Measurements from ENCODE around the gene TBC1D12. TPM values are rescaled to one million over a fixed set of nuclear protein-coding genes. Genes with fewer than 3 reads are reported as not detected.

The TBC1D12 gene
- total and polyA plus RNA-seq, 4 donors = 4.5 to 29.0 (median 15.6) TPM

GRCh38 chr10:94412449-94412848 lies 10.1 kb downstream of the TBC1D12 start:
- ATAC-seq (ENCODE audit: insufficient read depth, low FRiP score) = no peak
- Histone ChIP-seq H3K9me3 (ENCODE audit: control insufficient read depth in 4 of 4, insufficient read depth in 3 of 4, low read length in 3 of 4) (no peaks in the 10 kb centered on the region), H3K9ac (ENCODE audit: insufficient read depth in 1 of 2, low read length in 2 of 2) (no peak overlapping the region), H3K36me3 (ENCODE audit: control insufficient read depth in 4 of 4, insufficient read depth in 4 of 4, low read length in 4 of 4) (no peaks in the 10 kb centered on the region), H3K27me3 (ENCODE audit: control insufficient read depth in 3 of 3, insufficient read depth in 3 of 3, low read length in 2 of 3) (no peaks in the 10 kb centered on the region), H3K4me3 (no peak overlapping the region), H3K4me1 (ENCODE audit: control insufficient read depth in 5 of 5, insufficient read depth in 5 of 5, low read length in 5 of 5) (peaks cover 0 to 28% (median 6%) of the 10 kb centered on the region in 5 donors), H3K27ac (ENCODE audit: low read depth in 1 of 2, low read length in 1 of 2) (no peak overlapping the region)
- WGBS, 2 donors = 79 to 84% methylated on average over 3 of the region's 3 CpGs
- TF ChIP-seq CTCF (IDR thresholded peaks at IDR 0.05; ENCODE audit: control extremely low read depth, extremely low read depth) = no peak
- DNase-seq = peak in 2 of 3 donors; percentile 84 to 91

GRCh38 chr10:94413361-94413760 lies 11.0 kb downstream of the TBC1D12 start:
- Histone ChIP-seq H3K4me1 (ENCODE audit: control insufficient read depth in 5 of 5, insufficient read depth in 5 of 5, low read length in 5 of 5) (peaks cover 0 to 29% (median 6%) of the 10 kb centered on the region in 5 donors), H3K4me3 (no peak overlapping the region), H3K9ac (ENCODE audit: insufficient read depth in 1 of 2, low read length in 2 of 2) (peak overlapping the region in 1 of 2 donors; percentile 32), H3K27me3 (ENCODE audit: control insufficient read depth in 3 of 3, insufficient read depth in 3 of 3, low read length in 2 of 3) (no peaks in the 10 kb centered on the region), H3K9me3 (ENCODE audit: control insufficient read depth in 4 of 4, insufficient read depth in 3 of 4, low read length in 3 of 4) (no peaks in the 10 kb centered on the region), H3K27ac (ENCODE audit: low read depth in 1 of 2, low read length in 1 of 2) (no peak overlapping the region), H3K36me3 (ENCODE audit: control insufficient read depth in 4 of 4, insufficient read depth in 4 of 4, low read length in 4 of 4) (no peaks in the 10 kb centered on the region)
- peak in 2 of 3 donors; percentile 56 to 60 for DNase-seq
- WGBS, 2 donors = 42 to 44% methylated on average over 1 of the region's 1 CpG
- TF ChIP-seq CTCF (IDR thresholded peaks at IDR 0.05; ENCODE audit: control extremely low read depth, extremely low read depth) = no peak
- no peak for ATAC-seq (ENCODE audit: insufficient read depth, low FRiP score)

DNA sequence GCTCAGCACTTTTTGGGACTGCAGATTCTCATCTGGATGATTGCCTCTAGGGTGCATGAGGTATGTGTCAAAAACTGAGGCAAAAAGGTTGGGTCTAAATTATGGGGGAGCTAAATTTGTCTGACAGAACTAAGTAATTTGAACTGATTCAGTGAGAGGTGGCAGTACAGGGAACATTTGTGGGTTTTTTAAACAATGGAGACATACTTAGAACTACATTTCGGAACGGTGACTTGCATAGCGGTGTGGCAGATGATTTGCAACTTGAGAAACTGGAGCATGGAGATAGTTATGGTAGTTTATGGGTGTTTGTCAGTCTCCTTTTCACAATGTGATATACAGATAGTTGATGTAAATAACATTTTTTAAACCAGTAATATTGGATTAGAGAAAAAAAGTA lies 14.6 kb downstream of the TBC1D12 start:
- ATAC-seq (ENCODE audit: insufficient read depth, low FRiP score) (no peak), DNase-seq (no peak)
- no peak overlapping the region for H3K27ac ChIP-seq (ENCODE audit: low read depth in 1 of 2, low read length in 1 of 2)
- H3K9ac ChIP-seq (ENCODE audit: insufficient read depth in 1 of 2, low read length in 2 of 2) = no peak overlapping the region
- peaks cover 0 to 2% (median 0%) of the 10 kb centered on the region in 4 donors for H3K36me3 ChIP-seq (ENCODE audit: control insufficient read depth in 4 of 4, insufficient read depth in 4 of 4, low read length in 4 of 4)
- TF ChIP-seq CTCF (IDR thresholded peaks at IDR 0.05; ENCODE audit: control extremely low read depth, extremely low read depth) = no peak
- H3K9me3 ChIP-seq (ENCODE audit: control insufficient read depth in 4 of 4, insufficient read depth in 3 of 4, low read length in 3 of 4) = no peaks in the 10 kb centered on the region
- no peak overlapping the region for H3K4me3 ChIP-seq
- peaks cover 0 to 24% (median 6%) of the 10 kb centered on the region in 5 donors for H3K4me1 ChIP-seq (ENCODE audit: control insufficient read depth in 5 of 5, insufficient read depth in 5 of 5, low read length in 5 of 5)
- 86 to 92% methylated on average over 3 of the region's 3 CpGs for WGBS, 2 donors
- H3K27me3 ChIP-seq (ENCODE audit: control insufficient read depth in 3 of 3, insufficient read depth in 3 of 3, low read length in 2 of 3) = no peaks in the 10 kb centered on the region

GRCh38 chr10:94417321-94417720 lies 15.0 kb downstream of the TBC1D12 start:
- Histone ChIP-seq H3K4me1 (ENCODE audit: control insufficient read depth in 5 of 5, insufficient read depth in 5 of 5, low read length in 5 of 5) (peaks cover 0 to 20% (median 6%) of the 10 kb centered on the region in 5 donors), H3K4me3 (no peak overlapping the region), H3K27me3 (ENCODE audit: control insufficient read depth in 3 of 3, insufficient read depth in 3 of 3, low read length in 2 of 3) (no peaks in the 10 kb centered on the region), H3K36me3 (ENCODE audit: control insufficient read depth in 4 of 4, insufficient read depth in 4 of 4, low read length in 4 of 4) (peaks cover 0 to 2% (median 0%) of the 10 kb centered on the region in 4 donors), H3K27ac (ENCODE audit: low read depth in 1 of 2, low read length in 1 of 2) (no peak overlapping the region), H3K9me3 (ENCODE audit: control insufficient read depth in 4 of 4, insufficient read depth in 3 of 4, low read length in 3 of 4) (no peaks in the 10 kb centered on the region), H3K9ac (ENCODE audit: insufficient read depth in 1 of 2, low read length in 2 of 2) (no peak overlapping the region)
- DNase-seq (peak in 2 of 3 donors; percentile 44 to 61), ATAC-seq (ENCODE audit: insufficient read depth, low FRiP score) (no peak)
- TF ChIP-seq CTCF (IDR thresholded peaks at IDR 0.05; ENCODE audit: control extremely low read depth, extremely low read depth) = no peak
- 70 to 79% methylated on average over 1 of the region's 1 CpG for WGBS, 2 donors

Data from lung (tissue), 12 donors.